Colonic mucosa (tissue), 4 donors: ENCODE measurements around the gene NAP1L1. TPM values are rescaled to one million over a fixed set of nuclear protein-coding genes. Genes with fewer than 3 reads are reported as not detected.

Experiments used
- DNase-seq: peaks from one replicate; pipeline ENCODE4 v3.0.0-alpha.2; 2020
- H3K27ac ChIP-seq: fragments of 200-600 bp; one replicate; pipeline ENCODE4 v1.8.0; 2021
- H3K27me3 ChIP-seq: fragments of 200-600 bp; one replicate; pipeline ENCODE4 v1.8.0; 2021
- H3K36me3 ChIP-seq: fragments of 200-600 bp; one replicate; pipeline ENCODE4 v1.8.0; 2021
- H3K4me1 ChIP-seq: fragments of 200-600 bp; one replicate; pipeline ENCODE4 v1.8.0; 2021; ENCODE audit warnings: mild to moderate bottlenecking
- H3K4me3 ChIP-seq: fragments of 200-600 bp; one replicate; pipeline ENCODE4 v1.8.0; 2021
- H3K9ac ChIP-seq, 2 donors: one replicate each; pipeline ENCODE4 v1.7.0; 2013; ENCODE audit warnings: control low read depth in 2 of 2, low read depth in 2 of 2, low read length in 2 of 2
- H3K9me3 ChIP-seq: fragments of 200-600 bp; one replicate; pipeline ENCODE4 v1.8.0; 2021
- CTCF ChIP-seq: fragments of 200-600 bp; IDR thresholded peaks from one replicate; pipeline ENCODE4 v1.8.0; 2022; ENCODE audit warnings: antibody characterized with exemption, mild to moderate bottlenecking
- intact Hi-C: fragments of 100-400 bp; cut with DNase I; formaldehyde crosslinking; loops from one replicate; pipeline ENCODE4 v1.14.1; 2022
- total RNA-seq, 2 donors: library from RNA; stranded (reverse); fragmentation: NEBNext Ultra II Directional in 1 of 2; extraction: Animal tissue kit (Norgen Biotek cat#: 25700) in 1 of 2; gene quantifications; one replicate each; pipeline ENCODE4 v1.2.1, GENCODE V29; 2021
- donor health status: healthy.
- donor health status: DM: no; HTN: no; CAD: no.
- donor health status: DM: no; HTN: no; CAD: no.

Gene NAP1L1
- total RNA-seq, 2 donors from 2014 or later: 163 to 171 TPM

- TF ChIP-seq CTCF: no peak
- H3K27me3 ChIP-seq: no peaks in the 10 kb centered on the region
- H3K9me3 ChIP-seq: no peaks in the 10 kb centered on the region
- no peaks in the 10 kb centered on the region for H3K36me3 ChIP-seq
- peak overlapping the region; percentile 76 to 91 for H3K9ac ChIP-seq
- no peaks in the 10 kb centered on the region for H3K4me1 ChIP-seq
- peak overlapping the region; percentile 89 for H3K4me3 ChIP-seq
- intact Hi-C loops: no loop called here
- H3K27ac ChIP-seq: peak overlapping the region; percentile 95
- DNase-seq: no peak
These were observed 1.1 kb downstream of the NAP1L1 start for GRCh38 chr12:76083246-76083903.

DNA sequence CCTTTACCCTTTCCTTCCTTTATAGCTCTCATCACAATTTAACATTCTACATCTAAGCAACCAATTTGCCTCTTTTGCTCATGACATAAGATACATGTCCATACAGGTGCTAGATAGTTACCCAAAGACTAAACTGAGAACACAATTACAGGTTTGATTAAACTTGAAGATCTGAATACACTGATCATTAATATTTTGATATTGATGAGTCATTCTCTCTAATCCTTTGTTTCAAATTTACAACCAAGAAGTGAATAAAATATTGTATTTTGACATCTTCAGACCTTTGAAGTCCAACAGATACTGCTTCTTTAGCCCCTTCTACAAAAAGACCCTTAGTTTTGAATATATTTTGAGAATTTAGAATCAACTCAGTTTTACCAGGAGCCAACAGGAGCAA lies 2.6 kb downstream of the NAP1L1 start:
- Histone ChIP-seq H3K27me3 (no peaks in the 10 kb centered on the region), H3K4me3 (no peak overlapping the region), H3K27ac (no peak overlapping the region), H3K9ac (no peak overlapping the region), H3K36me3 (no peaks in the 10 kb centered on the region), H3K9me3 (no peaks in the 10 kb centered on the region), H3K4me1 (no peaks in the 10 kb centered on the region)
- no peak for DNase-seq
- intact Hi-C loops: no loop called here
- TF ChIP-seq CTCF: no peak

DNA sequence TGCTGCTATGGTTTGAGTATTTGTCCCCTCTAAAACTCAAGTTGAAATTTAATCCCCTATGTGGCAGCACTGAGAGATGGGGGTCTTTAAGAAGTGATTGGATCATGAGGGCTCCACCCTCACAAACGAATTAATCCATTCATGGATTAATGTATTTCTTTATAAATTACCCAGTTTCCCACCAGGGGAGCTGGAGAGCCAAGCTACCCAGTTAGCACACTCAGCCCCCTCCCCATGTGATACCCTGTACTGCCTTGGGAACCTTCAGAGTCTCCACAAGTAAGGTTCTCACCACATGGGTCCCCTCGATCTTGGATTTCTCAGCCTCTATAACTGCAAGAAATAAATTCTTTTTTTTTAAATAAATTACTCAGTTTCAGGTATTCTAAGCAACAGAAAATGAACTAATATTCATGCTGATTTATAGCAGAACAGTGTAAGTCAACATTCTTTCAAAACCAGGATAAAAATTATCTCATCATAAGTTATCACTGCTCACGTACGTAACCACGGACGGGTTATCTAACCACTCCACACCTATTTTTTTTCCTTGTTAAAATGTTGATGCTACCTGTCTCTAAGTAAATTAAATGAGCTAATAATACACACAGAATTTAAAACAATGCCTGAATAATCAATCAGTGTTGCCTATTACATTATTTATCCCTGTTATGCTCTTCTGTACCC lies 3.6 kb downstream of the NAP1L1 start:
- Histone ChIP-seq H3K9me3 (no peaks in the 10 kb centered on the region), H3K9ac (no peak overlapping the region), H3K36me3 (no peaks in the 10 kb centered on the region), H3K4me1 (no peaks in the 10 kb centered on the region), H3K27me3 (no peaks in the 10 kb centered on the region), H3K4me3 (no peak overlapping the region), H3K27ac (no peak overlapping the region)
- TF ChIP-seq CTCF: no peak
- intact Hi-C loops: no loop called here
- DNase-seq: no peak

DNA sequence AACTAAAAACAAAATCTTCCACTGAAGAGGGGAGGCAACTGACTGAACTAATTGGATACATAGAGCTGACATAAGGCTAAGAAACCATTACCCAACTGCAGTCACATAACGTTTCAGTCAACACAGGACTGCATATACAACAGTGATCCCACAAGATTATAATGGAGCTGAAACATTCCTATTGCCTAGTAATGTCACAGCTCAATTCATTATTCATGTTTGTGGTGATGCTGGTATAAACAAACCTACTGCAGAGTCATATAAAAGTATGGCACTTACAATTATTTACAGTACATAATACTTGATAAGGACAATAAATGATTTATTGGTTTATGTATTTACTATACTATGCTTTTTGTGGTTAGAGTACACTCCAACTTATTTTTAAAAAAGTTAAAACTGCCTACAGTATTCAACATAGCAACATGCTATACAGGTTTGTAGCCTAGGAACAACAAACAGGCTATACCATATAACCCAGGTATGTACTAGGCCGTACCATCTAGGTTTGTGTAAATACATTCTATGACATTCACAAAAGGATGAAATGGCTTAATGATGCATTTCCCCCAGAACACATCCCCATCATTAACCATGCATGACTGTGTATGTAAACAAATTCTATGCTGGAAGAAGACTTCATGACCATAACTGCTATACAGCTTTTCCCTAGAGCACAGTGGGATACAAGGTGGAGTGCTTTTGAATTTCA lies 4.3 kb downstream of the NAP1L1 start:
- Histone ChIP-seq H3K9ac (no peak overlapping the region), H3K36me3 (no peaks in the 10 kb centered on the region), H3K4me1 (no peaks in the 10 kb centered on the region), H3K27ac (no peak overlapping the region), H3K4me3 (no peak overlapping the region), H3K9me3 (no peaks in the 10 kb centered on the region), H3K27me3 (no peaks in the 10 kb centered on the region)
- no peak for TF ChIP-seq CTCF
- DNase-seq: no peak
- intact Hi-C loops: no loop called here

DNA sequence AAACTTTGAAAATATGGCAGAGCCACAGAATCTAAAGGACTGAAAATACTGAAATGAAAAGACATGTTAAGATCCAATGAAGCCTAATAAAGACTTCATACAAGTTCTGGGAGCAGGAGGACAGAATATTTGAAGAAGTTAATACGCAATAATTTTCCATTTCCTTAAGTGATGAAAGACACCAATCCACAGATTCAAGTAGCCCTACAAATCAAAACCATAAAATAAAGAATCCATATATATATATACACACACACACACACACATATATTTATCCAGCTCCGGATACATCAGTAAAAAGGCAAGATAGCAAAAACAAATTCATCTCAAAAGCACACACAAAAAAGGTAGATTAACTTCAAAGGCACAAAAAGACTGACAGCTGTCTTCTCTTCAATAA lies 5.7 kb downstream of the NAP1L1 start:
- Histone ChIP-seq H3K36me3 (no peaks in the 10 kb centered on the region), H3K27ac (no peak overlapping the region), H3K4me1 (no peaks in the 10 kb centered on the region), H3K9me3 (no peaks in the 10 kb centered on the region), H3K27me3 (no peaks in the 10 kb centered on the region), H3K9ac (no peak overlapping the region), H3K4me3 (no peak overlapping the region)
- TF ChIP-seq CTCF: no peak
- DNase-seq: no peak
- intact Hi-C loops: no loop called here
